Measurements from ENCODE around the gene UHRF2.
A peak's percentile ranks its signal among the peaks of the same experiment; 100 is the strongest.
"Not testable (repeated sequence)": the region's sequence is repeated elsewhere in the genome, so short reads cannot be mapped to it uniquely, and the experiment has no call there.

Gene UHRF2

GRCh38 chr9:6412487-6413364 lies at the start of gene UHRF2:
TSS of gene UHRF2 (plus strand) at chr9:6413199. CDS start at chr9:6413491, 292 bp downstream.
- Histone ChIP-seq H3K9me3 (ENCODE audit: control insufficient read depth, insufficient read depth, low read length) (no peaks in the 10 kb centered on the region), H3K36me3 (ENCODE audit: control insufficient read depth, insufficient read depth, low read length) (no peaks in the 10 kb centered on the region), H3K27ac (ENCODE audit: low read length) (no peak within 1 kb of the TSS), H3K4me1 (ENCODE audit: control insufficient read depth, insufficient read depth, low read length) (peaks cover 2% of the 10 kb centered on the region; the same call in 1 of the 2 replicates), H3K27me3 (ENCODE audit: control insufficient read depth, insufficient read depth, low read length) (no peaks in the 10 kb centered on the region; the same call in 1 of the 2 replicates), H3K4me3 (ENCODE audit: low read length) (peak within 1 kb of the TSS; percentile 100)
- WGBS (ENCODE audit: insufficient coverage, insufficient read length), result no CpG with 5 or more reads among the region's 88 CpGs
- DNase-seq (ENCODE audit: low read depth, low spot score), result peak; percentile 93

- H3K27ac ChIP-seq (ENCODE audit: low read length), result no peak overlapping the region
- no peaks in the 10 kb centered on the region for H3K36me3 ChIP-seq (ENCODE audit: control insufficient read depth, insufficient read depth, low read length)
- no peak overlapping the region for H3K4me3 ChIP-seq (ENCODE audit: low read length)
- no CpG with 5 or more reads among the region's 4 CpGs for WGBS (ENCODE audit: insufficient coverage, insufficient read length)
- DNase-seq (ENCODE audit: low read depth, low spot score), result no peak
- no peaks in the 10 kb centered on the region for H3K4me1 ChIP-seq (ENCODE audit: control insufficient read depth, insufficient read depth, low read length)
- H3K9me3 ChIP-seq (ENCODE audit: control insufficient read depth, insufficient read depth, low read length), result no peaks in the 10 kb centered on the region; the same call in 1 of the 2 replicates
- H3K27me3 ChIP-seq (ENCODE audit: control insufficient read depth, insufficient read depth, low read length), result no peaks in the 10 kb centered on the region
Measured at GRCh38 chr9:6367128-6367890, 45.7 kb upstream of the UHRF2 start.

- no peak overlapping the region for H3K4me3 ChIP-seq (ENCODE audit: low read length)
- H3K36me3 ChIP-seq (ENCODE audit: control insufficient read depth, insufficient read depth, low read length), result no peaks in the 10 kb centered on the region
- DNase-seq (ENCODE audit: low read depth, low spot score), result no peak
- no peaks in the 10 kb centered on the region for H3K27me3 ChIP-seq (ENCODE audit: control insufficient read depth, insufficient read depth, low read length)
- no peak overlapping the region for H3K27ac ChIP-seq (ENCODE audit: low read length)
- H3K9me3 ChIP-seq (ENCODE audit: control insufficient read depth, insufficient read depth, low read length), result no peaks in the 10 kb centered on the region; the same call in 1 of the 2 replicates
- H3K4me1 ChIP-seq (ENCODE audit: control insufficient read depth, insufficient read depth, low read length), result no peaks in the 10 kb centered on the region
- WGBS (ENCODE audit: insufficient coverage, insufficient read length), result no CpG with 5 or more reads among the region's 2 CpGs
Measured at GRCh38 chr9:6368831-6369230, 44.2 kb upstream of the UHRF2 start.

- DNase-seq (ENCODE audit: low read depth, low spot score); H3K4me1 ChIP-seq (ENCODE audit: control insufficient read depth, insufficient read depth, low read length); H3K9me3 ChIP-seq (ENCODE audit: control insufficient read depth, insufficient read depth, low read length); H3K36me3 ChIP-seq (ENCODE audit: control insufficient read depth, insufficient read depth, low read length); H3K27me3 ChIP-seq (ENCODE audit: control insufficient read depth, insufficient read depth, low read length); H3K27ac ChIP-seq (ENCODE audit: low read length); H3K4me3 ChIP-seq (ENCODE audit: low read length): not testable (repeated sequence)
- WGBS (ENCODE audit: insufficient coverage, insufficient read length), result no CpG with 5 or more reads among the region's 4 CpGs
Measured at GRCh38 chr9:6381477-6382012, 31.5 kb upstream of the UHRF2 start.

GRCh38 chr9:6382681-6383080 lies 30.3 kb upstream of the UHRF2 start:
- no peaks in the 10 kb centered on the region for H3K4me1 ChIP-seq (ENCODE audit: control insufficient read depth, insufficient read depth, low read length)
- no peaks in the 10 kb centered on the region for H3K9me3 ChIP-seq (ENCODE audit: control insufficient read depth, insufficient read depth, low read length)
- WGBS (ENCODE audit: insufficient coverage, insufficient read length), result no CpG with 5 or more reads among the region's 1 CpG
- H3K4me3 ChIP-seq (ENCODE audit: low read length), result no peak overlapping the region
- H3K36me3 ChIP-seq (ENCODE audit: control insufficient read depth, insufficient read depth, low read length), result no peaks in the 10 kb centered on the region
- no peaks in the 10 kb centered on the region for H3K27me3 ChIP-seq (ENCODE audit: control insufficient read depth, insufficient read depth, low read length)
- no peak for DNase-seq (ENCODE audit: low read depth, low spot score)
- no peak overlapping the region for H3K27ac ChIP-seq (ENCODE audit: low read length)

- no peak overlapping the region for H3K4me3 ChIP-seq (ENCODE audit: low read length)
- H3K9me3 ChIP-seq (ENCODE audit: control insufficient read depth, insufficient read depth, low read length), result no peaks in the 10 kb centered on the region
- no peak overlapping the region for H3K27ac ChIP-seq (ENCODE audit: low read length)
- no peaks in the 10 kb centered on the region for H3K36me3 ChIP-seq (ENCODE audit: control insufficient read depth, insufficient read depth, low read length)
- no peaks in the 10 kb centered on the region for H3K27me3 ChIP-seq (ENCODE audit: control insufficient read depth, insufficient read depth, low read length)
- no peak for DNase-seq (ENCODE audit: low read depth, low spot score)
- H3K4me1 ChIP-seq (ENCODE audit: control insufficient read depth, insufficient read depth, low read length), result no peaks in the 10 kb centered on the region
- WGBS (ENCODE audit: insufficient coverage, insufficient read length), result no CpG with 5 or more reads among the region's 7 CpGs
Measured at GRCh38 chr9:6383551-6384225, 29.3 kb upstream of the UHRF2 start.

- H3K27ac ChIP-seq (ENCODE audit: low read length), result no peak overlapping the region
- no CpG with 5 or more reads among the region's 2 CpGs for WGBS (ENCODE audit: insufficient coverage, insufficient read length)
- H3K4me1 ChIP-seq (ENCODE audit: control insufficient read depth, insufficient read depth, low read length), result no peaks in the 10 kb centered on the region
- H3K9me3 ChIP-seq (ENCODE audit: control insufficient read depth, insufficient read depth, low read length), result no peaks in the 10 kb centered on the region
- H3K27me3 ChIP-seq (ENCODE audit: control insufficient read depth, insufficient read depth, low read length), result no peaks in the 10 kb centered on the region
- H3K4me3 ChIP-seq (ENCODE audit: low read length), result no peak overlapping the region
- no peaks in the 10 kb centered on the region for H3K36me3 ChIP-seq (ENCODE audit: control insufficient read depth, insufficient read depth, low read length)
- no peak for DNase-seq (ENCODE audit: low read depth, low spot score)
Measured at GRCh38 chr9:6384732-6385131, 28.3 kb upstream of the UHRF2 start.

GRCh38 chr9:6399071-6399470 lies 13.9 kb upstream of the UHRF2 start:
- no peak overlapping the region for H3K4me3 ChIP-seq (ENCODE audit: low read length)
- H3K27ac ChIP-seq (ENCODE audit: low read length), result no peak overlapping the region

GRCh38 chr9:6405371-6405770 lies 7.6 kb upstream of the UHRF2 start:
- Histone ChIP-seq H3K4me3 (ENCODE audit: low read length) (no peak overlapping the region), H3K27ac (ENCODE audit: low read length) (no peak overlapping the region), H3K4me1 (ENCODE audit: control insufficient read depth, insufficient read depth, low read length) (no peaks in the 10 kb centered on the region), H3K9me3 (ENCODE audit: control insufficient read depth, insufficient read depth, low read length) (no peaks in the 10 kb centered on the region), H3K36me3 (ENCODE audit: control insufficient read depth, insufficient read depth, low read length) (no peaks in the 10 kb centered on the region), H3K27me3 (ENCODE audit: control insufficient read depth, insufficient read depth, low read length) (no peaks in the 10 kb centered on the region)
- DNase-seq (ENCODE audit: low read depth, low spot score), result no peak

More at GRCh38 chr9:6399071-6399470, 13.9 kb upstream of the UHRF2 start:
- no peak for DNase-seq (ENCODE audit: low read depth, low spot score)
- H3K4me1 ChIP-seq (ENCODE audit: control insufficient read depth, insufficient read depth, low read length), result no peaks in the 10 kb centered on the region
- H3K27me3 ChIP-seq (ENCODE audit: control insufficient read depth, insufficient read depth, low read length), result no peaks in the 10 kb centered on the region
- no peaks in the 10 kb centered on the region for H3K36me3 ChIP-seq (ENCODE audit: control insufficient read depth, insufficient read depth, low read length)
- WGBS (ENCODE audit: insufficient coverage, insufficient read length), result no CpG with 5 or more reads among the region's 2 CpGs
- H3K9me3 ChIP-seq (ENCODE audit: control insufficient read depth, insufficient read depth, low read length), result no peaks in the 10 kb centered on the region

- Histone ChIP-seq H3K27me3 (ENCODE audit: control insufficient read depth, insufficient read depth, low read length) (no peaks in the 10 kb centered on the region), H3K4me3 (ENCODE audit: low read length) (no peak overlapping the region), H3K27ac (ENCODE audit: low read length) (no peak overlapping the region), H3K4me1 (ENCODE audit: control insufficient read depth, insufficient read depth, low read length) (no peaks in the 10 kb centered on the region), H3K36me3 (ENCODE audit: control insufficient read depth, insufficient read depth, low read length) (no peaks in the 10 kb centered on the region), H3K9me3 (ENCODE audit: control insufficient read depth, insufficient read depth, low read length) (no peaks in the 10 kb centered on the region)
- no peak for DNase-seq (ENCODE audit: low read depth, low spot score)
- no CpG with 5 or more reads among the region's 2 CpGs for WGBS (ENCODE audit: insufficient coverage, insufficient read length)
Measured at GRCh38 chr9:6407778-6408177, 5.2 kb upstream of the UHRF2 start.

Measured in iPS DF 6.9 (cell line).